GM23248 (cell line): ENCODE data around the gene CCDC85B. TPM values are rescaled to one million over a fixed set of nuclear protein-coding genes. Genes with fewer than 3 reads are reported as not detected.
A peak's percentile ranks its signal among the peaks of the same experiment; 100 is the strongest.

Experiments used
- DNase-seq: peaks from one replicate; pipeline ENCODE4 v3.0.0-alpha.2; 2015
- H2AFZ ChIP-seq: fragments of 200-600 bp; sonication (generic); 2 replicates; pipeline ENCODE4 v1.6.1; 2016; ENCODE audit warnings: antibody characterized with exemption
- H3F3A ChIP-seq: fragments of 200-600 bp; sonication (generic); 2 replicates; pipeline ENCODE4 v1.6.1; 2016; ENCODE audit warnings: mild to moderate bottlenecking, antibody characterized with exemption, mixed run types; ENCODE audit not compliant: insufficient read depth
- H3K27ac ChIP-seq: fragments of 200-600 bp; sonication (generic); 2 replicates; pipeline ENCODE4 v1.5.1; 2016; ENCODE audit warnings: mild to moderate bottlenecking
- H3K27me3 ChIP-seq: fragments of 200-600 bp; sonication (generic); replicated peaks from 2 replicates; pipeline ENCODE4 v1.6.1; 2016; ENCODE audit warnings: mild to moderate bottlenecking; ENCODE audit not compliant: insufficient read depth
- H3K36me3 ChIP-seq: fragments of 200-600 bp; sonication (generic); 2 replicates; pipeline ENCODE4 v1.6.1; 2016; ENCODE audit warnings: low read depth, mild to moderate bottlenecking
- H3K4me1 ChIP-seq: fragments of 200-600 bp; sonication (generic); 2 replicates; pipeline ENCODE4 v1.6.1; 2016; ENCODE audit warnings: mild to moderate bottlenecking; ENCODE audit not compliant: insufficient read depth
- H3K4me2 ChIP-seq: fragments of 200-600 bp; sonication (generic); one replicate; pipeline ENCODE4 v1.6.1; 2016; ENCODE audit warnings: mild to moderate bottlenecking; ENCODE audit not compliant: unreplicated experiment
- H3K4me3 ChIP-seq: fragments of 200-600 bp; sonication (generic); 2 replicates; pipeline ENCODE4 v1.5.1; 2016; ENCODE audit warnings: mild to moderate bottlenecking
- H3K79me2 ChIP-seq: fragments of 200-600 bp; sonication (generic); 2 replicates; pipeline ENCODE4 v1.6.1; 2016; ENCODE audit warnings: mild to moderate bottlenecking; ENCODE audit not compliant: insufficient read depth
- H3K9ac ChIP-seq: fragments of 200-600 bp; sonication (generic); 2 replicates; pipeline ENCODE4 v1.6.1; 2016; ENCODE audit warnings: mild to moderate bottlenecking
- H3K9me2 ChIP-seq: fragments of 200-600 bp; sonication (generic); 2 replicates; pipeline ENCODE4 v1.6.1; 2016; ENCODE audit warnings: mixed run types, mild to moderate bottlenecking, moderate library complexity; ENCODE audit not compliant: insufficient read depth
- H3K9me3 ChIP-seq: fragments of 200-600 bp; sonication (generic); one replicate; pipeline ENCODE4 v1.6.1; 2017; ENCODE audit warnings: low read depth
- H4K20me1 ChIP-seq: fragments of 200-600 bp; sonication (generic); 2 replicates; pipeline ENCODE4 v1.6.0; 2016; ENCODE audit not compliant: insufficient read depth
- EZH2 ChIP-seq: fragments of 200-600 bp; sonication (generic); IDR thresholded peaks from 2 replicates; pipeline ENCODE4 v1.6.1; 2018; ENCODE audit warnings: antibody characterized with exemption, mild to moderate bottlenecking; ENCODE audit not compliant: insufficient read depth, poor library complexity, severe bottlenecking
- EZH2phosphoT487 ChIP-seq: fragments of 200-600 bp; sonication (generic); IDR thresholded peaks from 2 replicates; pipeline ENCODE4 v1.6.1; 2018; ENCODE audit warnings: antibody characterized with exemption, moderate library complexity, mild to moderate bottlenecking, low read depth; ENCODE audit not compliant: insufficient read depth
- WGBS, 2 experiments: methylation state at CpG; one replicate each; pipeline ENCODE4 v1.1.6; 2015 to 2017; ENCODE audit warnings: low lambda C conversion rate in 2 of 2, low coverage in 1 of 2; ENCODE audit errors: missing lambda C conversion rate in 2 of 2; 5-methylcytosine and 5-hydroxymethylcytosine counted together
- in situ Hi-C: fragments of 300-500 bp; cut with MboI; formaldehyde crosslinking; loops from 2 replicates; pipeline ENCODE4 v1.15.0; 2020
- polyA plus RNA-seq: library from polyadenylated mRNA; unstranded; fragments of >200 nt; fragmentation: Nextera tagmentation; extraction: Ambion mirVana; gene quantifications from 2 replicates; pipeline ENCODE4 v1.2.1, GENCODE V29; 2016
- total RNA-seq: library from RNA; depleted of rRNA; stranded (reverse); fragments of >200 nt; shearing (Covaris generic); gene quantifications from 2 replicates; pipeline ENCODE4 v1.2.3, GENCODE V29; 2014

Gene CCDC85B
- total and polyA plus RNA-seq, 2 experiments from 2014 or later, result 116 to 143 TPM

- no peak overlapping the region for H2AFZ ChIP-seq
- H3K4me2 ChIP-seq, result peak overlapping the region; percentile 100
- DNase-seq, result peak; percentile 60
- 3% methylated on average over 14 to 28 of the region's 28 CpGs for WGBS, 2 experiments
- no peaks in the 10 kb centered on the region for H3K27me3 ChIP-seq
- peak overlapping the region; percentile 95 for H3K4me3 ChIP-seq
- H3K27ac ChIP-seq, result peak overlapping the region; percentile 99
- in situ Hi-C loops, result no loop called here
- H3K79me2 ChIP-seq, result peaks cover 77% of the 10 kb centered on the region
- peak overlapping the region; percentile 99 for H3K9ac ChIP-seq
- peaks cover 62% of the 10 kb centered on the region for H3K4me1 ChIP-seq
- H3K9me3 ChIP-seq, result no peaks in the 10 kb centered on the region
- TF ChIP-seq EZH2phosphoT487, result no peak
- no peak for TF ChIP-seq EZH2
- peaks cover 7% of the 10 kb centered on the region for H4K20me1 ChIP-seq
- peaks cover 73% of the 10 kb centered on the region for H3F3A ChIP-seq
- H3K36me3 ChIP-seq, result peaks cover 30% of the 10 kb centered on the region; the same call in 1 of the 2 replicates
- H3K9me2 ChIP-seq, result no peaks in the 10 kb centered on the region
Observed at GRCh38 chr11:65898656-65899355, 8.3 kb downstream of the CCDC85B start.

GRCh38 chr11:65899356-65900124 is 9.1 kb downstream of the CCDC85B start:
- 1 to 3% methylated on average over 46 to 58 of the region's 78 CpGs for WGBS, 2 experiments
- peak; percentile 95 for DNase-seq
- H3K27me3 ChIP-seq, result no peaks in the 10 kb centered on the region
- H3K9me2 ChIP-seq, result no peaks in the 10 kb centered on the region
- H3K9ac ChIP-seq, result peak overlapping the region; percentile 99
- peaks cover 69% of the 10 kb centered on the region for H3F3A ChIP-seq
- H4K20me1 ChIP-seq, result peaks cover 7% of the 10 kb centered on the region; the same call in 1 of the 2 replicates
- in situ Hi-C loops, result no loop called here
- no peak for TF ChIP-seq EZH2
- no peak for TF ChIP-seq EZH2phosphoT487
- peaks cover 70% of the 10 kb centered on the region for H3K79me2 ChIP-seq
- peak overlapping the region; percentile 99 for H3K27ac ChIP-seq
- H3K4me2 ChIP-seq, result peak overlapping the region; percentile 100
- H2AFZ ChIP-seq, result no peak overlapping the region
- no peaks in the 10 kb centered on the region for H3K9me3 ChIP-seq
- peak overlapping the region; percentile 95 for H3K4me3 ChIP-seq
- H3K36me3 ChIP-seq, result peaks cover 30% of the 10 kb centered on the region; the same call in 1 of the 2 replicates
- H3K4me1 ChIP-seq, result peaks cover 59% of the 10 kb centered on the region

- Histone ChIP-seq H3K4me2 (peak within 1 kb of the TSS; percentile 100), H3K9ac (peak within 1 kb of the TSS; percentile 99), H3K9me3 (no peaks in the 10 kb centered on the region), H3K9me2 (no peaks in the 10 kb centered on the region), H4K20me1 (peaks cover 7% of the 10 kb centered on the region; the same call in 1 of the 2 replicates), H3K4me1 (peaks cover 54% of the 10 kb centered on the region), H3K27ac (peak within 1 kb of the TSS; percentile 99), H3K79me2 (peaks cover 62% of the 10 kb centered on the region), H2AFZ (no peak within 1 kb of the TSS), H3K27me3 (no peaks in the 10 kb centered on the region), H3K36me3 (peaks cover 27% of the 10 kb centered on the region; the same call in 1 of the 2 replicates), H3F3A (peaks cover 62% of the 10 kb centered on the region), H3K4me3 (peak within 1 kb of the TSS; percentile 95)
- DNase-seq, result peak; percentile 98
- 4 to 6% methylated on average over 53 to 72 of the region's 80 CpGs for WGBS, 2 experiments
- no peak for TF ChIP-seq EZH2
- in situ Hi-C loops, result no loop called here
Observed at GRCh38 chr11:65900125-65900898, 9.8 kb downstream of the CCDC85B start, which contains the start of gene FOSL1. TSS of gene FOSL1 (minus strand) at chr11:65900388. CDS start at chr11:65900339, 49 bp downstream.

- H3K9ac ChIP-seq, result peak overlapping the region; percentile 35; the same call in 1 of the 2 replicates
- H3K9me2 ChIP-seq, result no peaks in the 10 kb centered on the region
- H3K27me3 ChIP-seq, result no peaks in the 10 kb centered on the region
- peak overlapping the region; percentile 71 for H3K4me2 ChIP-seq
- peak overlapping the region; percentile 99 for H3K27ac ChIP-seq
- peaks cover 57% of the 10 kb centered on the region for H3K79me2 ChIP-seq
- 82 to 86% methylated on average over 11 of the region's 11 CpGs for WGBS, 2 experiments
- peak overlapping the region; percentile 95; the same call in 1 of the 2 replicates for H3K4me3 ChIP-seq
- H3K36me3 ChIP-seq, result peaks cover 22% of the 10 kb centered on the region; the same call in 1 of the 2 replicates
- H3K9me3 ChIP-seq, result no peaks in the 10 kb centered on the region
- H4K20me1 ChIP-seq, result peaks cover 7% of the 10 kb centered on the region; the same call in 1 of the 2 replicates
- H3K4me1 ChIP-seq, result peaks cover 52% of the 10 kb centered on the region
- in situ Hi-C loops, result no loop called here
- TF ChIP-seq EZH2 (no peak), EZH2phosphoT487 (no peak)
- H2AFZ ChIP-seq, result no peak overlapping the region
- DNase-seq, result no peak
- peaks cover 56% of the 10 kb centered on the region for H3F3A ChIP-seq
Observed at GRCh38 chr11:65900899-65901180, 10.4 kb downstream of the CCDC85B start.
